ENCODE data around the gene ITGB3BP.

The ITGB3BP gene

GRCh38 chr1:63414691-63415365 is 108.2 kb downstream of the ITGB3BP start:
- no peak for FAIRE-seq

- no peak for FAIRE-seq
Observed at GRCh38 chr1:63413394-63413793, 109.6 kb downstream of the ITGB3BP start.

- no peak for FAIRE-seq
Observed at GRCh38 chr1:63411066-63411465, 112.0 kb downstream of the ITGB3BP start.

GRCh38 chr1:63408331-63408730 is 114.7 kb downstream of the ITGB3BP start:
- no peak for FAIRE-seq

- FAIRE-seq, result no peak
Observed at GRCh38 chr1:63407002-63407401, 116.0 kb downstream of the ITGB3BP start.

- peak; percentile 63 for FAIRE-seq
Observed at GRCh38 chr1:63405987-63406386, 117.0 kb downstream of the ITGB3BP start.

GRCh38 chr1:63405021-63405420 is 118.0 kb downstream of the ITGB3BP start:
- no peak for FAIRE-seq

- no peak for FAIRE-seq
Observed at GRCh38 chr1:63403386-63403785, 119.6 kb downstream of the ITGB3BP start.

- FAIRE-seq, result no peak
Observed at GRCh38 chr1:63401945-63402344, 121.1 kb downstream of the ITGB3BP start.

All from A204.1 (cell line).